GM18508 (cell line): ENCODE data around the gene SLC27A4.
"Not testable (repeated sequence)": the region's sequence is repeated elsewhere in the genome, so short reads cannot be mapped to it uniquely, and the experiment has no call there.

ENCODE experiments used
- ATAC-seq: cut with Tn5 transposase; IDR thresholded peaks from one replicate; pipeline ENCODE4 v1.9.1; 2021; ENCODE audit warnings: moderate number of reproducible peaks; ENCODE audit not compliant: insufficient read depth, unreplicated experiment

SLC27A4 gene

DNA sequence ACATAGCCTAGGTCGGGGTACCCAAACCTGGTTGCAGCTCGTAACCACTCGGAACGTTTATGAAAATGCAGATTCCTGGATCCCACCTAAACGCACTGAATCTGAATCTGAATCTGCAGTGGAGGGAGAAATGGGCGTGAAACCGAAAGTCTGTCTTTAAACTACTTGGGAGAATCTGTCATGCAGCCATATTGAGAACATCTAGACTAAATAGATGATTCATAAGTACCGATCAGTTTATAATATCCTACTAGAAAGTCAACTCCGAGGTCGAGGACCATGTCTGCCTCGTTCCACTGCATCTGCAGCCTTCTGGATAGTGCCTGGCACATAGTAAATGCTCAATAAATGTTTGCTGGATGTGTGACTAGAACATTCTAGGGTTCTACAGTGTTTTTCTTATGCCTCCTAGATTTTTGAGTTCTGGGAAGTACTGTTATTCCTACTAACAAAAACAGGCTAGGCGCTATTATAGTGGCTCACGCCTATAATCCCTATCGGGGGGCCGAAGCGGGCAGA is 17.1 kb upstream of the SLC27A4 start:
- no peak for ATAC-seq

DNA sequence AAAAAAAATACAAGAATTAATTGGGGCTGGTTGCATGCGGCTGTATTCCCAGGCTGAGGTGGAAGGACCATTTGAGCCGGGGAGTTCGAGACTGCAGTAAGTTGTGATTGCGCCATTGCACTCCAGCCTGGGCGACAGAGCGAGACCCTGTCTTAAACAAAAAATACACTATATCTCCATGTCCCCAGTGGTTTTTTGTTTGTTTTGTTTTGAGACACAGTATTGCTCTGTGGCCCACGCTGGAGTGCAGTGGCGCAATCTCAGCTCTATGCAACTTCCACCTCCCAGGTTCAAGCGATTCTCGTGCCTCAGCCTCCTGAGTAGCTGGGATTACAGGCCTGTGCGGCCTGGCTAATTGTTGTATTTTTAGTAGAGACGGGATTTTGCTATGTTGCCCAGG is 16.5 kb upstream of the SLC27A4 start:
- no peak for ATAC-seq

DNA sequence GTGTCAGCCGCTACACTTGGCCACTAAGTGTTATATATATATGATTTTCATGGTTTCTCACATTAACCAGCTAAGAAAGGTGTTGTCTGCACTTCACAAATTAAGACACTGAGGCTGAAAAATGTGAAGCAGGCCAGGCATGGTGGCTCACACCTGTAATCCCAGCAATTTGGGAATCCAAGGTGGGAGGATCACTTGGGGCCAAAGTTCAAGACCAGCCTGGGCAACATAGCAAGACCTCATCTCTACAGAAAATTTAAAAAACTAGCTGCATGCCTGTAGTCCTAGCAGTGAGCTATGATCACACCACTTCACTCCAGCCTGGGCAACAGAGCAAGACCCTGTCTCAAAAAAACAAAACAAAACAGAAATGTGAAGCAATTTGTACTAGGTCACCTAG is 15.9 kb upstream of the SLC27A4 start:
- no peak for ATAC-seq

DNA sequence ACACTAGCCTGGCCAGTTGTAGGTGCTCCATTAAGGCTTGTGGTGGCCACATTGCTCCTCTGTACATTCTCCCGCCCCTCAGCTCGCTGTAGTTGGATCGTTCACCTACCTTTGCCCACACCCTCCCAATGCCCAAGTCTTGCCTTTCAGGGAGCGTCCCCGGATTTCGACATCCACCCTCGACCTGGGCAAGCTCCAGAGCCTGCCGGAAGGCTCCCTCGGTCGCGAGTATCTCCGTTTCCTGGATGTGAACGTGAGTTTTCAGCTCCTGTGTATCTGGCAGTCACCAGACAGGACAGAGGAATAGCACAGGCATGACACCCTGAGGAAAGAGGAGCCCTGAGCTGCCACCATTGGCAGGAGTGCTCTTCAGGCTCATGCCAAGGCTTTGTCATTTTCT is 14.7 kb upstream of the SLC27A4 start:
- ATAC-seq: no peak

DNA sequence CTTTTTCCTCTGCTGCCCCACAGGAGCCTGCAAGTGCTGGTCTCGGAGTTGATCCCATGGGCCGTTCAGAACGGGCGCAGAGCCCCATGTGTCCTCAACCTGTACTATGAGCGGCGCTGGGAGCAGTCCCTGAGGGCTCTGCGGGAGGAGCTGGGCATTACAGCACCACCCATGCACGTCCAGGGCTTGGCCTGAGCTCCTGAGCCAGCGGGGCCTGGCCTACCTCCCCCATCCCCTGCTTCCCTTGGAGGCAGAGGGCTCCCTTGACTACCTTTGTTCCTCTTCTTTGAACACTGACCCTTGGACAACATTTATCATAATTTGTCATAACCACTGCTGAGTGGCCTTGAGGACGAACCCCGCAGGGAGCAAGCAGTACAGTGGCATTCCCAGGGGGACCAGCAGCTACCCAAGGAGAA is 6.9 kb upstream of the SLC27A4 start:
- ATAC-seq: no peak

DNA sequence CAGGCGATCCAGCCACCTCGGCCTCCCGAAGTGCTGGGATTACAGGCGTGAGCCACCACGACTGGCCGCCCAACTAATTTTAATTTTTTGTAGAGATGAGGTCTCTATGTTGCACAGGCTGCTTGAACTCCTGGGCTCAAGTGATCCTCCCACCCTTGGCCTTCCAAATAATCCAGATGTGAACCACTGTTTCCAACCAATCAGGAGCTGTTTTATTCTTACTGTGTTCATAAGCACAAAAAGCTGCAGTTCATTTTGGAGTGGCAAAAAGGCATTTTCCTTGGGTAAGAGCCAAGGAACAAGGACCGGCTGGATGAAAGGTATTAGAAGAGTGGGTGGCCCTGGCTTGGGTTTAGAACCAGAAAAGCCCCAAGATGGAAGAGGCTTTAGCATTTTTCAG is 5.2 kb upstream of the SLC27A4 start:
- no peak for ATAC-seq

DNA sequence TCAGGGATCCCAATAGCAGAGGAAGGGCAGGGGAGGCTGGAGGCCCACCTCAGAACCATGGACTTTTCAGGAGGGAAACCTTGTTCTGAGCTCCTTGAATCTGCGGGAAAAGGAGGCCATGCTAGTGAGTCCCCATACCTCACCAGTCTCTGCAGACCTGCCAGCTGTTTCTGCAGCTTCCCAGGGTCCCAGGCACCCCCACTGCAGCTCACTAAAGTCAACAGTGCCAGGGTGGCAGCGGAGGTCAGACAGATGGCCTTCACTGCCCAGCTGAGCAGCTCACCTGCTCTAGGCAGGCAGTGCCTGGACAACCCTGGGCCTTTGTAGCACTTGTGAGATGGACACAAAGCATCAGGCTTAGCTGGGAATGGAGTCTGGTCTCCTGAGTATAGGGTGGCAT is 4.4 kb upstream of the SLC27A4 start:
- ATAC-seq: no peak

DNA sequence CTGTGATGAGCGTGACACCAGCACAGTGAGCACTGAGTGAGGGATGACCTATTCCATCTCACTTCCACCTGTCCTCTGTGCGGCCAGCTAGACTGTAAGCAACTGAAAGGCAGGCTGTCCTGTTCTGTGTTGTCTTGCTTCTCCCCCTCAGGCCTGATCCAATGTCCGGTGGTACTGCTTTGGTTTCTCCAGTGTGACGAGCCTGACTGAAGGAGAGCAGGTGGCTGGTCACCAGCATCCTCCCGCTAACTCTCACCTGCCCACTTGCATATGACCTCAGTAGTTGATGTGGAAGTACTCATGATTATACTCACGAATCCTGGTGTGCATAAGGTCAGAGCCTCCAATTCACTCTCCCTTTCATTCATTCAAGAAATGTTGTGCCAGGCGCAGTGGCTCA is 2.4 kb upstream of the SLC27A4 start:
- ATAC-seq: no peak

DNA sequence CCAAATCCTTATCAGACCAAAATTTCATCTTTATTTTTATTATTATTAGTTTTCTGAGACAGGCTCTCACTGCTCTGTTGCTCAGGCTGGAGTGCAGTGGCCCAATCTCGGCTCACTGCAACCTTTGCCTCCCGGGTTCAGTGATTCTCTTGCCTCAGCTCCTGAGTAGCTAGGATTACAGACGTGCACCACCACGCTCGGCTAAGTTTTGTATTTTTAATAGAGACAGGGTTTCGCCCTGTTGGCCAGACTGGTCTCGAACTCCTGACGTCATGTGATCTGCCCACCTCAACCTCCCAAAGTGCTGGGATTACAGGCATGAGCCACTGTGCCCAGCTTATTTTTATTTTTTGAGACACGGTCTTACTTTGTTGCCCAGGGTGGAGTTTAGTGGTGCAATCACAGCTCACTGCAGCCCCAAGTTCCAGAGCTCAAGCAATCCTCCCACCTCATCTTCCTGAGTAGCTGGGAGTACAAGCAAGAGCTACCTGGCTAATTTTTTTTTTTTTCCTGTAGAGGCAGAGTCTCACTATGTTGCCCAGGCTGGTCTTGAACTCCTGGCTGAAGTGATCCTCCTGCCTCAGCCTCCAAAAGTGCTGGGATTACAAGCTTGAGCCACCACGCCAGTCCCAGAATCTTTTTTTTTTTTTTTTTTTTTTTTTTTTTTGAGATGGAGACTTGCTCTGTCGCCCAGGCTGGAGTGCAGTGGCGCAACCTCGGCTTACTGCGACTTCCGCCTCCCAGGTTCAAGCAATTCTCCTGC is 1.3 kb upstream of the SLC27A4 start:
- ATAC-seq: not testable (repeated sequence)

DNA sequence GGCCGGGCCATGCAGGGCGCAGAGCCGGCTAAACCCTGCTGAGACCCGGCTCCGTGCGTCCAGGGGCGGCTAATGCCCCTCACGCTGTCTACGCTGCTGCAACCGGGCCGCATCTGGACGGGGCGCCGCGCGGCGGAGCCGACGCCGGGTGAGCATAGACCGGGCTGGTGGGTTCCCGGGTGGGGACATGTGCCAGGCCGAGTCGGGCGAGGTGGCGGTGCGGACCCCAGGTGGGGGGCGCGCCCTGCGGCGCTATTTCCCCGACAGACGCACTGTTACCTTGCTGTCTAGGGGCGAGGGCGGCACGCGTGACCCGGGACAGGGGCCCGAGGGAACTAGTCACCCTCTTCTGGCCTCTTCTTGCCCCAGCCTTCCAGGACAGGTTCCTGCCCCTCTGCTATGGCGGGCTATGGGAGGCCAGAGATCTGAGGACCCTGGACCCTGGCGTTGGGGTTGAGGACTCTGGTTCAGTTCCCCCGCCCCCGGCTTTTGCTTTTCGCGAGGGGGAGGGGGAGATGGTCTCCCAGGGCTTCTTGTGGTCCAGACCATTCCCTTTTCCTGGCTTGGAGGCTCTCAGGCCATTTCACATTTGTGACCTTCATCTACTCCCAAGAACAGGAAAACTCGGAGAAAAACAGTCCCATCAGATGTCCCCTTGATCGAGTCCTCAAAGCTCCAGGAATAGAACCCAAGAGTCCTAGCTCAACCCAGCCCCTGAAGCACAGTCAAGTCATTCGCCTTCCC is 536 bp downstream of the SLC27A4 start:
- no peak for ATAC-seq

DNA sequence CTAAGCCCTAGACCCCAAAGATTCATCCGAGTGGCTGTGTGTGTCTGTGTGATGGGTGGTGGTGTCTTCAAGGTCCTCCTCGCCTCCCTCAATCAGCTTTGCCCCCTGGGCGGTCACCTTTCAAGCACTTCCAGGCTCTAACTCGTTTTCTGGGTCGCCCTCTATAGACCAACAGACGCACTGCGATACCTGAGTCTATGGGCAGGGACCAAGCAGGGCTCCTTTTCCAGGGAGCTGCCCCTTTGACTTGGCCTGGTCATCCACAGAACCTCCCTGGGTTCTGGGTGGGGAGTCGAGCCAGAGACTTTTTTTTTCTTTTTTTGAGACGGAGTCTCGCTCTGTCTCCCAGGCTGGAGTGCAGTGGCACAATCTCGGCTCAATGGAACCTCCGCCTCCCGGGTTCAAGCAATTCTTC is 1.1 kb downstream of the SLC27A4 start:
- ATAC-seq: no peak

DNA sequence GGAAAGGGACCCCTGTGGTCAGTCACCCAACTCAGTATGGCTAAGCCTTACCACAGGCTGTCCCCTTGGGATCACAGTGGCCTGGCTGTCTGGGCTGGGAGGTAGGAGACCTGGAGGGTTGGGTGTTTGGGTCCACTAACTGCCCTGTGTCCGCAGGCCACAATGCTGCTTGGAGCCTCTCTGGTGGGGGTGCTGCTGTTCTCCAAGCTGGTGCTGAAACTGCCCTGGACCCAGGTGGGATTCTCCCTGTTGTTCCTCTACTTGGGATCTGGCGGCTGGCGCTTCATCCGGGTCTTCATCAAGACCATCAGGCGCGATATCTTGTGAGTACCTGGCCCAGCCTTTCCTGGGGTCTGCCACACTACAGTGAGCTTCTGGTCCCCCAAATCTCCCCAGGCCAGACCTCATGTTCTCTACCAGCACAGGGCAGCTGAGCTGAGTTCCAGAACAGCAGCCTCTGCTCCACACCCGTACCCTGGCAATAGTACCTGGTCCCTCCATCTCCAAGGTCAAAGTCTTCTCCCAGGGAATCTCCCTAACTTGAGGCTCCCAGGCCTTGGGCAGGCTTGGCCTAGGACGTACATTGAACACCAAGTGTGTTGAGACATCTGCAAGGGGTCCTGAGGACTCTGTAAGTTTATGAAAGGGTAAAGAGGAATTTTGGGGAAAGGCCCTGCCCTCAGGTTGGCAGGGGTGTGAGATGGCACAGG is 2.8 kb downstream of the SLC27A4 start:
- ATAC-seq: no peak

DNA sequence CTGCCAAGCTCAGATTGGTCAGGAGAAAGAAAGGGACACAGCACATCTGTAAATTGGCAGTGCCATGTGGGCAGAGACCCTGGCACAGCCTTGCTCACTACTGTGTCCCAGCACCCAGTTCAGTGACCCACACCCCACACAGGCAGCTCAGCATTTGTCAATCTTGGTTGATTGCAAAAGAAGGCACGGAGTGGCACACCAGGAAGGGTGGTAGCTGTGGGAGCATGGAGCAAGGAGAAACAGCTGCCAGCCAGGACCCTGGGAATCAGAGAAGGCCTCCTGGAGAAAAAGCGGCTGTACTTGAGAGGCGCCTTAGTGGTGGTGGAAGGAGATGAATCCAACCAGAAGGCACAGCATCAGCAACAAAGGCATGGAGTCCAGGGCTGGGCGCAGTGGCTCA is 3.5 kb downstream of the SLC27A4 start:
- ATAC-seq: no peak

DNA sequence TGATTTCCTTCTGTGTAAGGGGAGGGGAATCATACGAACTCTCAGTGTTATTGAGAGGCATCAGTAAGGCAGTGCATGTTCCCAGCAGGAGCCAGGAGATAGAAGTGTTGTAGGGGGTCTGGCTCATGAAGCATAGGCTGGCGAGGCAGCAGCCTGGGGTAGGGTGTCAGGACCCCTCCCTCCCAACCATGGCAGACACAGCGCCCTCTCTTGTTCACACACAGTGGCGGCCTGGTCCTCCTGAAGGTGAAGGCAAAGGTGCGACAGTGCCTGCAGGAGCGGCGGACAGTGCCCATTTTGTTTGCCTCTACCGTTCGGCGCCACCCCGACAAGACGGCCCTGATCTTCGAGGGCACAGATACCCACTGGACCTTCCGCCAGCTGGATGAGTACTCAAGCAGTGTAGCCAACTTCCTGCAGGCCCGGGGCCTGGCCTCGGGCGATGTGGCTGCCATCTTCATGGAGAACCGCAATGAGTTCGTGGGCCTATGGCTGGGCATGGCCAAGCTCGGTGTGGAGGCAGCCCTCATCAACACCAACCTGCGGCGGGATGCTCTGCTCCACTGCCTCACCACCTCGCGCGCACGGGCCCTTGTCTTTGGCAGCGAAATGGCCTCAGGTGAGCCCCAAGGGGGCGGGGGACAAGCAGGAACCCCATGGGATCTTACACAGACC is 4.7 kb downstream of the SLC27A4 start:
- no peak for ATAC-seq

DNA sequence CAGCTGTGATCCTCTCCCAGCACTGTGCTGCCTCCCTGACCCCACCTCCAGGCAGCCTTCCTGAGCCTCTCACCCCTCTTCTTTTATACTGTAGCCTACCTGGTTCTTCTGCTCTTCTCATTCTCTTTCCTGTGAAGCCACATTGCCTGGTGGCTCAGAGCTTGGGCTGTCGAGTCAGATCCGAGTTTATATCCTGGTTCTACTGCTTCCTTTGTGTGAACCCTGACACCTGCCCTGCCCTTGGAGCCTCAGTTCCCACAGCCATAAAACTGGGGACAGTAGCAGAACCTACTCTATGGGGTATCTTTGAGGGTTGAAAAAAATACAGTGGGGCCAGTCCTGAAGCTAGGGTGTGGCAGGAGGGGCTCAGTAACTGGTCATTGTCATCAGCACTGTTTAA is 8.8 kb downstream of the SLC27A4 start:
- ATAC-seq: no peak

DNA sequence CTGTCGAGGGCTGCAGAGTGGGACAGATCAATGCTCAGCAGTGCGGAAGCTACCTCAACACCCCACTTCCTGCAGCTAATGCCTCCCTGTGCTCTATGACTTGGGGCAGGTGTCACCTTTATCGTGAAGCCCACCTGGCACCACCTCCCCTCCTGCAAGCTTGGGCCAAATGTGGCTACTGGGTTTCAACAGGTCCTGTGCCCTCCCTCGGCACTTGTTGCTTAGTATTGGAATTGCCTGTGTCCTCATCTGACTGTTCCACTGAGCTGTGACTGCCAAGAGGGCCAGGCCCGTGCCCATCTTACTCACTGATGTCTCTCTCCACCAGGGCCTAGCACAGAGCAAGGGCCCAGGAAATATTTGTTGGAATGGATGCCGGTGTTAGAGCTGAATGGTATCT is 9.4 kb downstream of the SLC27A4 start:
- no peak for ATAC-seq

DNA sequence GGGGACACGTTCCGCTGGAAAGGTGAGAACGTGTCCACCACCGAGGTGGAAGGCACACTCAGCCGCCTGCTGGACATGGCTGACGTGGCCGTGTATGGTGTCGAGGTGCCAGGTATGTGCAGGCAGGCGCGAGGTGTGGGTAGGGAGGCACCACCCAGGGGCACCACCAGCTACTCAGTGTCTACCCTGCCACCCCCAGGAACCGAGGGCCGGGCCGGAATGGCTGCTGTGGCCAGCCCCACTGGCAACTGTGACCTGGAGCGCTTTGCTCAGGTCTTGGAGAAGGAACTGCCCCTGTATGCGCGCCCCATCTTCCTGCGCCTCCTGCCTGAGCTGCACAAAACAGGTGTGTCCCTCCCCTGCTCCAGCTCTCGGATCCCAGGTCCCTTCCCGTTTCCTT is 15.1 kb downstream of the SLC27A4 start:
- no peak for ATAC-seq

DNA sequence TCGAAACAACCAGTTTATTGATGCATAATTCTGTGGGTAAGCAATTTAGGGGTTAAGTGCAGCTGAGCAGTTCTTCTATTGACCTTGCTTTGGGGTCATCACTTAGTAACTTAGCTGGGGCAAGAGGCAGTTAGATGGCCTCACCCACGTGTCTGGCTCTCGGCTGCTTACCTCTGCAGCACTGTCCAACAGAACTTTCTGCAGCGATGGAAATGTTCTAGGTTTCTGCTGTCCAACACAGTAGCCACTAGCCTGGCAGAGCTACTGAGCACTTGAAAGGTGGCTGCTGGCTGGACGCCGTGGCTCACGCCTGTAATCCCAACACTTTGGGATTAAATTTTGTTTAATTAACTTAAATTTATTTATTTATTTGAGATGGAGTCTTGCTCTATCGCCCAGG is 17.8 kb downstream of the SLC27A4 start:
- ATAC-seq: no peak

DNA sequence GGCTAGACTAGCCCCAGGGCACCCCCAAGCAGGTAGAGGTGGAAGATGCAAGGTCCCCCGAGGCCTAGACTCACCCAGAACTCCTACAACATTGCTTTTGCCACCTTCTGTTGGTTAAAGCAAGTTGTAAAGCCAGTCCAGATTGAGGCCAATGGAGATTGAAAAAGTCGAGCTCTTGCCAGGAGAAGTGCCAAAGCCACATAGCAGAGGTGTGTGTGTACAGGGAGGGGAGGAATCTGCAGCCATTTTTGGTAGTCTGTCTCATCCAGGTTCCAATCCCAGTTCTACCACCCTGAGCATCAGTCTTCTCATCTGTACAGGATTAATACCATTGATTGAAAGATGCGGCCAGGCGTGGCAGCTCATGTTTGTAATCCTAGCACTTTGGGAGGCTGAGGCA is 18.5 kb downstream of the SLC27A4 start:
- ATAC-seq: no peak

DNA sequence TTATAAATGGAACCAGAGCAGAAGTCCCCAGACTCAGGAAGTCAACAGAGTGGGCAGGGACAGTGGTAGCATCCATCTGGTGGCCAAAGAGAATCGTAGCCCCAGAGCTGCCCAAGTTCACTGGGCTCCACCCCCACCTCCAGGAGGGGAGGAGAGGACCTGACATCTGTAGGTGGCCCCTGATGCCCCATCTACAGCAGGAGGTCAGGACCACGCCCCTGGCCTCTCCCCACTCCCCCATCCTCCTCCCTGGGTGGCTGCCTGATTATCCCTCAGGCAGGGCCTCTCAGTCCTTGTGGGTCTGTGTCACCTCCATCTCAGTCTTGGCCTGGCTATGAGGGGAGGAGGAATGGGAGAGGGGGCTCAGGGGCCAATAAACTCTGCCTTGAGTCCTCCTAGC is 20.5 kb downstream of the SLC27A4 start:
- ATAC-seq: no peak
